GM19438 (cell line): ENCODE data around the gene MLLT3.
"Not testable (repeated sequence)": the region's sequence is repeated elsewhere in the genome, so short reads cannot be mapped to it uniquely, and the experiment has no call there.

ENCODE experiments used
- ATAC-seq: cut with Tn5 transposase; IDR thresholded peaks from one replicate; pipeline ENCODE4 v1.9.1; 2021; ENCODE audit warnings: low read depth; ENCODE audit not compliant: unreplicated experiment

MLLT3 gene

DNA sequence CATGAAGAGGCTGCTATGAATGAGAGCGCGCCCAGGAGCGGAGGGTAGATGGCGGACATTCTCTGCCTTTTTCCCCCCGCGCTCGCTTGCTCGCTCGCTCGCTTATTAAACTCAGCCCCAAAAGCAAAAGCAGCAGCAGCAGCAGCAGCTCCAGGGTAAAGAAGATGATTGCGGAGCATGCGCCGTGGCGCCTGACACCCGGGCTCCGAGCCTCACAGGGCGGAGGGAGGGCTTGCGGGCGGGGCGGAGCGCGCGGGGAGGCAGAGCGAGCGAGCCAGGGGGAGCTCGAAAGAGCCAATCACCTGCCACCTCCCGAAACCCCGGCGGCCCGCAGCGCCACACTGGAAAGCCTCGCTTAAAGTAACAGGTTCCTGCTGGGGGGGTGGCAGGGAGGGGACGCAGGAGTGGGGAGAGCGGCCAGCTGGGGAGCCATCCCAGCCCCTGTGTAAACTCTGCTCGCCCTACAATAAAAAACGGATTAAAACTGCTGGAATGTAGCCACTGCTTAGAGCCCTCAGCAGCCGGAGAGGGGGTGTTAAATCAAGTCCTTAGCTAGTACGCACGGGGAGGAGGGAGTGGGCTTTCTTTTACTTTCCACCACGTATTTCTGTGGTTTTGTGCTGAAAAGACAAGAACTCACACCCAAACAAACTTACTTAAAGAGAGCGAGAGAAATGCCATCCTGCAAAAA lies at the start of gene MLLT3:
MLLT3 (minus strand) TSS at position 170 of the 691 bp plus-strand sequence.
- peak; percentile 67 for ATAC-seq

DNA sequence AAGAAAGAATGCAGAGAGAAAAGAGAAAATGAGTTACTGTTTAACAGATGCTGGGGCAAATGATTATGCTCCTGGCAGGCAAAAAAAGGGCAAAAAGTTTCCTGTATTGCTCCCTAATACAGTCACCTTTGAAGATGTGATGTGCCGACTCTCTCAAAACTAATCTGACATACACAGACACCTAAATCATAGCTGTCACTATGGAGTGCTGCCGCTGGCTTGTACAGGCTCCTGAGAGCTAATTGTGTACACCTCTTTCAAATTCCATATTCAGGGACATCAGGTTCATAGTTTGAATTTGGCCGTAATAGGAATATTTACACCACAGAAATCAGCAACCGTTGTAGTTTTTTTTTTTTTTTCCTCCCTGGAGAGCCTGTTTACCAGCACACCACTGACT lies 49.3 kb upstream of the MLLT3 start:
- ATAC-seq: no peak

DNA sequence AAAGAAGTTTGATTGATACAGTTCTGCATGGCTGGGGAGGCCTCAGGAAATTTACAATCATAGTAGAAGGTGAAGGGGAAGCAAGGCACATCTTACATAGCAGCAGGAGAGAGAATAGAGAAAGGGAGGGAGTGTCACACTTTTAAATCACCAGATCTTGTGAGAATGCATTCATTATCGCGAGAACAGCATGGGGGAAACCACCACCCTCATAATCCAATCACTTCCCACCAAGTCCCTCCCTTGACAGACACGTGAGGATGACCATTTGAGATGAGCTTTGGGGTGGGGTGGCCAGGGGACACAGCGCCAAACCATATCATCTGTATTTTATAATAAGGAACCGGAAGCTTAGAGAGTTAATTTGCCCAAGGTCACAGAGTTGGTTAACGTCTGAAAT lies 48.1 kb upstream of the MLLT3 start:
- no peak for ATAC-seq

DNA sequence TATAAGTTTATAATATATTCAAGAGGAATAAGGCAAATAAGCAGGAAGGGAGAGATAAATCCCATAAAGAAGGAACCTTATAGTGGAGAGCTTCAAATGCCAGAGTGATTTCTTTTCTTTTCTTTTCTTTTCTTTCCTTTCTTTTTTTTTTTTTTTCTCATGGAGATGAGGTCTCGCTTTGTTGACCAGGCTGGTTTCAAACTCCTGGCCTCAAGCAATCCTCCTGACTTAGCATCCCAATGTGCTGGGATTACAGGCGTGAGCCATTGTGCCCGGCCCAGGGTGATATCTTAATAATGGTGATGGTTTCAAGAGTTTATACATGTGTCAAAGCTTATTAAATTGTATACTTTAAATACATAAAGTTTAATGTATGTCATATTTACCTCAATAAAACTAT lies 42.2 kb upstream of the MLLT3 start:
- no peak for ATAC-seq

DNA sequence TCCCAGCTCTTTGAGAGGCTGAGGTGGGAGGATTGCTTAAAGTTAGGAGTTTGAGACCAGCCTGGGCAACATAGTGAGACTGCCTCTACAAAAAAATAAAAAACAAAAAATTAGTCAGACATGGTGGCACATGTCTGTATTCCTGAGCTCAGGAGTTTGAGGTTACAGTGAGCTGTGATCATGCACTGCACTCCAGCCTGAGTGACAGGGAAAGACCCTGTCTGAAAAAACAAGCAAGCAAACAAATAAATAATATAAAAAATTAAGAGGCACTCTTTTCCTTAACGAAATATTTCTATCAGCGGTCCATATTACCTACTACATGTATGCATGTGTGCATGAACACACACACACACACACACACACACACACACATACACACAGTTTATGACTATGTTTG lies 40.8 kb upstream of the MLLT3 start:
- ATAC-seq: no peak

DNA sequence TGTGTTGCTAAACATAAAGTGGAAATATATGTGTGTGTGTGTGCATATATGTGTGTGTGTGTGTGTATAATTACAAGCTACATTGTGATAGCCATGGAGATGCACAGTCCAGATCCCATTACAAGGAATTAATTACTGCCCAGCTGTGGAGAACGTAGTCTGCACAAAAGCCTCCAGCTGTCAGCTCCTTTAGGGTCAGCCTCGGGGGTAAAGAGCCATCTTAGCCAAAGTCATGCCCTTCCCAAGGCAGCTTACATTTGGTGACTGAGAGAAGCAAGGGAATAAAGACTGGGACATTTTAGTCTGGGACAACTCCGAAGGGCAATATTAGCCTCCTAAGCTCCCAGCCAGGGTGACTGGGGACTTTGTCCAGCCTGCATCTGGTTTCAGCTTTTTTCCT lies 39.9 kb upstream of the MLLT3 start:
- no peak for ATAC-seq

DNA sequence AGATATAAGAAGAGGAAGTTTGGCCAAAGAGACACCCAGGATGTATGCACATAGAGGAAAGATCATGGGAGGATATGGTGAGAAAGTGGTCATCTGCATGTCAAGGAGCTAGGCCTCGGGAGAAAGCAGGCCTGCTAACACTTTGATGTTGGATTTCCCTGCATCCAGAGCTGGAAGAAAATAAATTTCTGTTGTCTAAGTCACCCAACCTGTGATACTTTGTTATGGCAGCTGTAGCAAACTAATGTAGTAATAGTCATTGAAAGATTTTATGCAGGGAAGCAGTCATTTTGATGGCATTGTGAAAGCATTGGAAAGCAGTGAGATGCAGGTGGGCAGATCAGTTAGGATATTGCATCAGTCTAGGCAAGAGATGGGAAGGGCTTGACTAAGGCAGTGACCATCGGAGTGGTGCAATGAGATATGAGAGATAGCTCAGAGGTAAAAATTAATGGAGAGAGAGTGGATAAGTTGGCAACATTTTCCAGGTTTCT lies 37.2 kb upstream of the MLLT3 start:
- ATAC-seq: no peak

DNA sequence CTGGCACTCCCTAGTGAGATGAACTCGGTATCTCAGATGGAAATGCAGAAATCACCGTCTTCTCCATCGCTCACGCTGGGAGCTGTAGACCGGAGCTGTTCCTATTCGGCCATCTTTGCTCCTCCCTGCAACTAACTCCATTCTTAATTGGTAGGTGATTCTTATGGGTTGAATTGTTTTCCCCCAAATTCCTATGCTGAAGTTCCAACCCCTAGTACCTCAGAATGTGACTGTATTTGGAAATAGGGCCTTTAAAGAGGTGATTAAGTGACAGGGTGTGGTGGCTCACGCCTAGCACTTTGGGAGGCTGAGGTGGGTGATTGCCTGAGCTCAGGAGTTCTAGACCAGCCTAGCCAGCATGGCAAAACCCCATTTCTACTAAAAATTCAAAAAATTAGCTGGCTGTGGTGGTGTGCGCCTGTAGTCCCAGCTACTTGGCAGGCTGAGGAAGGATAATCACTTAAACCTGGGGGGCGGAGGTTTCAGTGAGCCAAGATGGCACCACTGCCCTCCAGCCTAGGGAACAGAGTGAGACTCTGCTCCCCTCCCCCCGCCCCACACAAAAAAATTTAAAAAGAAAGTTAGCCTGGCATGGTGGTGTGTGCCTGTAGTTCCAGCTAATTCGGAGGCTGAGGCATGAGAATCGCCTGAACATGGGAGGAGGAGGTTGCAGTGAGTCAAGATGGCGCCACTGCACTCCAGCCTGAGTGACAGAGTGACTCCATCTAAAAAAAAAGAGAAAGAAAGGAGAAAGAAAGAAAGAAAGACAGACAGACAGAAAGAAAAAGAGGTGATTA lies 36.6 kb upstream of the MLLT3 start:
- ATAC-seq: no peak

DNA sequence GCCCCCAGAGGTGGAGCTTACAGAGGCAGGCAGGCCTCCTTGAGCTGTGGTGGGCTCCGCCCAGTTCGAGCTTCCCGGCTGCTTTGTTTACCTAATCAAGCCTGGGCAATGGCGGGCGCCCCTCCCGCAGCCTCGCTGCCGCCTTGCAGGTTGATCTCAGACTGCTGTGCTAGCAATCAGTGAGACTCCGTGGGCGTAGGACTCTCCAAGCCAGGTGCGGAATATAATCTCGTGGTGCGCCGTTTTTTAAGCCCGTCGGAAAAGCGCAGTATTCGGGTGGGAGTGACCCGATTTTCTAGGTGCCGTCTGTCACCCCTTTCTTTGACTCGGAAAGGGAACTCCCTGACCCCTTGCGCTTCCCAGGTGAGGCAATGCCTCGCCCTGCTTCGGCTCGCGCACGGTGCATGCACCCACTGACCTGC lies 36.0 kb upstream of the MLLT3 start:
- ATAC-seq: not testable (repeated sequence)

DNA sequence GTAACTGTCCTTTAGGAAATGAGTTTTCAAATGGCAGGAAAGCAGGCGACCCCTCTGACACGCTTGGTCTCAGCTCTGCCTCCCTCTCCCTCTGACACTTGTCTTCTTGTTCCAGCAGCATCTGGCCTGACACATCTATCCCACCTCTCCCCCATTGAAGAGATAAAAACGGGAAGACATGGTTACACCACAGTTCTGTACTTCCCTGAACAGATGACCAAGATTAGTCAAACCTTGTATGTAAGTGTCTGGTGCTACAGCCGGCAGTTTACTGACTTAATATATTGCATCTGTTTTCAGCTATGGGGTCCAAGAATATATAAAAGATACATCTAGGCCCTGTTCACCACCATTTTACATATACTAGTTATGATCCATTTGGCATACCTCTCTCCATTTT lies 29.6 kb upstream of the MLLT3 start:
- ATAC-seq: no peak

DNA sequence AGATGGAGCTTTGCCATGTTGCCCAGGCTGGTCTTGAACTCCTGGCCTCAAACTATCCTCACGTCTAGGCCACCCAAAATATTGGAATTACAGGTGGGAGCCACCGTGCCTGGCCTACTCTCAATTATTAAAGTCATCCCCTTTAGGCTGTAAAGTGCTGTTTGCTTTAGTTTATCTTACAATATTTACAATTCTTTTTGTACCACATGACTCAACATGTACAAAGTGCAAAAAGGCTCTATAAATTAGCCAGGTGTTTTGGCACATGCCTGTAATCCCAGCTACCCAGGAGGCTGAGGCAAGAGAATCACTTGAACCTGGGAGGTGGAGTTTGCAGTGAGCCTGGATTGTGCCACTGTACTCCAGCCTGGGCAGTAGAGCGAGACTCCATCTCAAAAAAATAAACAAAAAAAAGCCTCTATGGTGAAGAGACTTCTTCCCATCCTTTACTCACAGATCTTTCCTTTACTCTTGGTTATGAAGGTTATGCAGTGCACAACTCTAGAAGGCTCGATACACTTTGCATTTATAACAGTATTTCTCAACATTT lies 28.5 kb upstream of the MLLT3 start:
- no peak for ATAC-seq

DNA sequence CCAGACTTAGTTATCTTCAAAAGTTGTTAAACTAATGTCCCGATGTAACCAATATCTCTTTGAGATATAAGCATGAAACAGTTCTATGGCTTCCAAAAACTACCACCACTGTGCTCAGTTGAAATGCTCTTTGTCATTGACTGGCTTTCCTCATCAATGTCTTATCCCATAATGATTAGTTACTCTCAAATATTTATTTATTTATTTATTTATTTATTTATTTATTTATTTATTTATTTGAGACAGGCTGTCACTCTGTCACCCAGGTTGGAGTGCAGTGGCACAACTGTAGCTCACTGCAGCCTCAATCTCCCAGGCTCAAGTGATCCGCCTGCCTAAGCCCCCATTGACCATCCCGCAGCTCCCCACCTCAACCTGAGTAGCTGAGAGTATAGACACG lies 28.0 kb upstream of the MLLT3 start:
- no peak for ATAC-seq

DNA sequence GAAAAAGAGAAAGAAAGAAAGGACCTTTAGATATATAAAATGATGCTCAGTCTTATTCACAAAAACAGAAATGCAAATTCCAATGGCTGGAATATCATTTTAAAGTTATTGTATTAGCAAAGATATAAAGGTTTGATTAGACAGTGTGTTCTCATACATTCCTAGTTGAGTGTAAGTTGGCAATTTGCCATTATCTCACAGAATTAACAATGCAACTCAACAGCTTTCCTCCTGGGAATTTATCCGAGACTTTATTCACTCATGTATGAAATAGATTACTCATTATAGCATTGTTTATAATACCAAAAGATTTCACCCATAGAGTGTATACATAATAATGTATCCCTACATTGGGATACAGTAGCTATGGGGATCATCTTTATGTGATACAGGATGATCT lies 27.1 kb upstream of the MLLT3 start:
- no peak for ATAC-seq

DNA sequence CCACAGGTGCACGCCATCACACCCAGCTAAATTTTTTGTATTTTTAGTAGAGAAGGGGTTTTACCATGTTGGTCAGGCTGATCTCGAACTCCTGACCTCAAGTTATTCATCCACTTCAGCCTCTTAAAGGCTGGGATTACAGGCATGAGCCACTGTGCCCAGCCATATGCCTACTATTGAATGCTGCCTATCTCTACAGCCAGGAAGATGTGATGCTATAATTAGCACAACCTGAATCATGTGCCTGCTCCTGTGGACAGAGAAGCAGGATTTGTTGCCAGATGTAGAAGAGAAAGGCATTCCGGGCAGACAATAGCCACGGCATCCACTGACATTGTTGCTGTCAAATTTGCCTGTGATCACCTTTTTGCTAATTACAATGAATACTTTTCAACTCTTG lies 24.4 kb upstream of the MLLT3 start:
- no peak for ATAC-seq

DNA sequence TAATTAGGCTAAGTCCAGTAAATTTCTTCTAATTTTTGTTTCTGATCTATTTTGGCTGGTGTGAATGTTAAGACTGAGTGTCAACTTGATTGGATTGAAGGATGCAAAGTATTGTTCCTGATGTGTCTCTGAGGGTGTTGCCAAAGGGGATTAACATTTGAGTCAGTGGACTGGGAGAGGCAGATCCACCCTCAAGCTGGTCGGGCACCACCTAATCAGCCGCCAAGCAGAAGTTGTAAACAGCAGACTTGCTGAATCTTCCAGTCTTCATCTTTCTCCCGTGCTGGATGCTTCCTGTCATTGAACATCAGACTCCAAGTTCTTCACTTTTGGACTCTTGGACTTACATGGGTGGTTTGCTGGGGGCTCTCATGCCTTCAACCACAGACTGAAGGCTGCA lies 21.4 kb upstream of the MLLT3 start:
- ATAC-seq: no peak

DNA sequence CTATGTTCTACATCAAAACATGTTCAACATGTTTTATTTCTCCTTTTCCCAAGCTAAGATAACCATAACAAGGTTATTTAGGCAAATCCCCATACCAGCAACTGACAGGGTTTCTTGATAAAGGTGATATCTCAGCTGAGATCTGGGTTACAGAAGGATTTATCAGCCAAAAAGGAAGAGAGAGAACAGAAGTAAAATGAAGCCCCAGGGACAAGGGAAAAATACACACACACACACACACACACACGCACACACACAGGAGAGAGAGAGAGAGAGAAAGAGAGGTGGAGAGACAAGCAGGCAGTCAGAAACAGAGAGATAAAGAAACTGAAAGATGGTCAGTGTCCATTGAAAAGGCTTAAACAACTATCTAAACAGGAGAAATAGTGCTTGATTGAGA lies 19.7 kb upstream of the MLLT3 start:
- ATAC-seq: no peak

DNA sequence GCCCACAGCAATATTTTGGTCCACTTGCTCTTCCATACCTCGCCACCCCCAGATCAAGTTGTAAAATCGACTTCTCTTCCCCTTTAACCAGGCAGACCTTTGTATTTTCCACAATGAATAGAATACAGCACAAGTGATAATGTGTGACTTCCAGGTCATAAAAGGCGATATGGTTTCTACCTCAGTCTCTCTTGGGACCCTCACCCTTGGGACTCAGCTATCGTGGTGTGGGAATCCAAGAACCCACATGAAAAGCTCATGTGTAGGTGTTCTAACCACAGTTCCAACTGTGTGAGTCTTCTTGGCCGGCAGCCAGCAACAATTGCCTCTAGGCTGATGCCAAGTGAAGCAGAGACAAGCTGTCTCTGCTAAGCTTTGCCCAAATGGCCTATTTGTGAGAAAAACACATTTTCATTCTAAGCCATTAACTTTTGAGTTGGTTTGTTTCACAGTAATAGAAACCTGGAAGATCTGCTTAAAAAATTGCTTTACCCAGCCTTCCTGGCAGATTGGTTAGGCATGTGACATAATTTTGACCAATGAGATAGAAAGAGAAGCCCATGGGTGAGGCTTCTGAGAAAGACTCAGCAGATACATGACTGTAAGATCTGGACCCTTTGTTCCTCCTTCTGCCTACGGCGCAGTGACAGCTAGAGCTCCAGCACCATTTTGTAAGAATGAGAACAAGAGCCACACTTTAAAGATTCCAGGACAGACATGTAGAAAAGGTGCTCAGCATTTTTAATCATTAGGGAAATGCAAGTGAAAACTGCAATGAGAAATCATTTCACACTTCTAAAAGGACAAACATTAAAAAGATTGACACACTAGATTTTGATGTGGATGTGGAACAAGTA lies 18.3 kb upstream of the MLLT3 start:
- peak; percentile 90 for ATAC-seq

DNA sequence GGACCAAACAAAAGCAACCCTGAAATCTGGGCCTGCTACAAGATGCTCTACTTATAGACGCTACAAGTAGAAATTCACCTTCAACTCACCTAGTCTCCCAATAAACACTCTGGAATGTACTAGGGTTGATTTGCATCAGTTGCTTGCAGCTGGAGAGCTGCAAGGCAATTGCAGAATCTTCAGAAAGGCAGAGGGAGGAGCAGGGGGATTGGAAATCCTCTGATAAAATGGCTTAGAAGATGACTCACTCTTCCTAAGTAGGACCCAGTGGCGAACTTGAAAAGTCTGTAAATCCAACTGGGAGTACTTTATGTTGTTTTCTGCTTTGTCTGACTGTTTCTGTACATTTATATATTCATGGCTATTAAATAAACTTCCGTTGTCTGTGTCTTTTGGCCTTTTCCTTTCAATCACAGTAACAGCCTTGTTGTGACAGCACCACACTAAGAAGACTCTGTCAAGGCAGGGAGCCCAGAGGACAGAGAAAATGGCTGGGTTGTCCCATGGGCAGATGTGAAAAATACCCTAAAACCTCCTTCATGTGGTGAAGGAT lies 14.7 kb upstream of the MLLT3 start:
- no peak for ATAC-seq

DNA sequence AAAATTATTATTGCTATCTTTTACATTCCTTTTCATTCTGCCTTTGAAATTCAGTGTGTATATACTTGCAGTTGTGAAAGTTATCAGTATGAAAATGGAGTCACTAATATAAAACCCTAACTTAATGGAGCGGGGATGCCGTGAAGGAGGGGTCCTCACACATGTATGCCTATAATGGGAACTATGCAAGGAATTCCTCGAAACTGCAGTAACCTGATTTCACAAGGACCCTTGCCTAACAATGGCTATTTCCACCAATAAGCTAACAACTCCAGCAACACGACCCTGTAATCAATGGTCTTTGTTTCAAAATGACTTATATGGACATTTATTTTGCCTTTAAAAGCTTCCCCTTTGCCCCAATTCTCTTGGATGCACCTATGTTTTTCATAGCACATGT lies 12.6 kb upstream of the MLLT3 start:
- no peak for ATAC-seq

DNA sequence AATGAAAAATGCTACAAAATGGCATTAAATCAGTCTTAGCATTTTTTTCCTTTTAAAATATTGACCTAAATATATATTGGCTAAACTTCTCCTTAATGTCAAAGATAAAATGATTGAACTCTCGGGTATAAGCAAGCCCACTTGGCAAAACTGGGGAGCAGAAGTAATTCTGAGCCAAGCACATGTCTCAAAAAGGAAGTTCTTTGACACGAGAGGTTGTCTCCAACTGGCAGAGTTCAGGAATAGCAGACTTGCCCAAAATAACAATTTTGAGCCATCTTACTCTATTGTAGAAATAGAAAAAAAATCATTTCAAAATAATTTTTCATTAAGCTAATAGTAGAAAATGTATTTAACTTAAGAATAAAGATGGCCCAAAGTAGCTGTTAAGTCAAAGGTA lies 10.4 kb upstream of the MLLT3 start:
- no peak for ATAC-seq
